Body of pancreas (tissue), 4 donors: ENCODE measurements around the gene SUN5. TPM values are rescaled to one million over a fixed set of nuclear protein-coding genes. Genes with fewer than 3 reads are reported as not detected.

Experiments used
- ATAC-seq: fragments of 150-250 bp; one replicate; pipeline ENCODE4 v1.9.1; 2016
- DNase-seq, 4 donors: peaks; one replicate each; pipeline ENCODE4 v3.0.0-alpha.2; 2019
- H3K27ac ChIP-seq, 4 donors: fragments of 200-600 bp; sonication (generic); 1 replicate in 3 of 4; 2 replicates in 1 of 4; pipeline versions ENCODE4 v1.5.1 to v1.6.1; 2016 to 2019; ENCODE audit warnings: mild to moderate bottlenecking in 1 of 4, mixed read lengths in 1 of 4, moderate library complexity in 1 of 4
- H3K27me3 ChIP-seq, 2 donors: fragments of 200-600 bp; sonication (generic); one replicate each; pipeline ENCODE4 v1.6.0; 2016; ENCODE audit warnings: mild to moderate bottlenecking in 1 of 2
- H3K36me3 ChIP-seq, 2 donors: fragments of 200-600 bp; sonication (generic); replicated peaks in 1 of 2; 2 replicates each; pipeline ENCODE4 v1.5.1; 2016; ENCODE audit warnings: low read depth in 2 of 2; ENCODE audit not compliant: insufficient read depth in 1 of 2
- H3K4me1 ChIP-seq: fragments of 200-600 bp; sonication (generic); one replicate; pipeline ENCODE4 v1.6.0; 2016
- H3K4me3 ChIP-seq, 2 donors: fragments of 200-600 bp; sonication (generic); 1 replicate in 1 of 2; 2 replicates in 1 of 2; pipeline ENCODE4 v1.5.1; 2016 to 2019
- H3K9me3 ChIP-seq, 3 donors: fragments of 200-600 bp; sonication (generic); 1 replicate in 2 of 3; 2 replicates in 1 of 3; pipeline ENCODE4 v1.5.1; 2016
- POLR2A ChIP-seq, 3 donors: fragments of 450-650 bp; IDR thresholded peaks; one replicate each; pipeline ENCODE4 v1.6.1; 2016; ENCODE audit warnings: antibody characterized with exemption in 3 of 3, mild to moderate bottlenecking in 2 of 3
- WGBS, 2 donors: methylation state at CpG; one replicate each; pipeline ENCODE4 v1.1.5; 2017; 5-methylcytosine and 5-hydroxymethylcytosine counted together
- intact Hi-C: fragments of 100-400 bp; cut with DNase I; formaldehyde crosslinking; loops from one replicate; pipeline ENCODE4 v1.15.1; 2023
- total RNA-seq, 2 donors: library from RNA; depleted of rRNA; stranded (reverse); fragments of >200 nt; gene quantifications; one replicate each; pipeline ENCODE4 v1.1.0, GENCODE V29; 2016
- TF ChIP-seq, protein P1 (sequence below), 7 experiments: fragments of 450-650 bp in 4 of 7; fragments of 200-600 bp in 3 of 7; sonication (generic) in 3 of 7; IDR thresholded peaks; one replicate each; pipeline ENCODE4 v1.5.1; 2016 to 2019; ENCODE audit warnings: antibody characterized with exemption in 7 of 7

The SUN5 gene
- total RNA-seq, 2 donors from 2014 or later = not detected

DNA sequence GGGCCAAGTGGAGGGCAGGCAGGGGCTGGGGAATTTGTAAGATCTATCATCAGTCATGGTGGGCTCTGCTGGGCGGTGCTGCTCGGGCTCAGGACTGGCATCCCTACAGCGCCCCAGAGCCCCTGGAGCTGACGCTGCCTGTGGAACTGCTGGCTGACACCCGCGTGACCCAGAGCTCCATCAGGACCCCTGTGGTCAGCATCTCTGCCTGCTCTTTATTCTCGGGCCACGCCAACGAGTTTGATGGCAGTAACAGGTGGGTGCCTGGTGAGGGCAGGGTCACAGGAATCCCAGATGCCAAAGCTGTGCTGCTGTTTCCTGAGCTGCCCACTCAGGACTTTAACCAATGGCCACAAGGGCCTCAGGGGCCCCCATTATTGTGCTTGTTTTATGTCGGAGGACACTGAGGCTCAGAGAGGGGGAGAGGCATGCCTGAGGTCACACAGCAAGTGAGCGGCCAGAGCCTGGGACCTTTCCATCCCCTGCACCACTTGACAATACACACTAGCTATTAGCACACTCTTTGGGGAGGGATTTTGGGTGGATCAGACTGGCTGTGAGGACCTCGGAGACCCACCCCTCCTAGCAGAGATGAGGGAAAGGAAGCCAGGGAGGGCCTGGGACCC lies 9.6 kb upstream of the SUN5 start:
- no peaks in the 10 kb centered on the region for H3K4me1 ChIP-seq
- DNase-seq = no peak
- no peak overlapping the region for H3K27ac ChIP-seq
- no peaks in the 10 kb centered on the region for H3K9me3 ChIP-seq
- 58 to 60% methylated on average over 1 to 10 of the region's 12 CpGs for WGBS, 2 donors
- H3K36me3 ChIP-seq = no peaks in the 10 kb centered on the region
- H3K4me3 ChIP-seq = no peak overlapping the region
- no peaks in the 10 kb centered on the region for H3K27me3 ChIP-seq
- ATAC-seq = no peak
- TF ChIP-seq, protein P1, sequence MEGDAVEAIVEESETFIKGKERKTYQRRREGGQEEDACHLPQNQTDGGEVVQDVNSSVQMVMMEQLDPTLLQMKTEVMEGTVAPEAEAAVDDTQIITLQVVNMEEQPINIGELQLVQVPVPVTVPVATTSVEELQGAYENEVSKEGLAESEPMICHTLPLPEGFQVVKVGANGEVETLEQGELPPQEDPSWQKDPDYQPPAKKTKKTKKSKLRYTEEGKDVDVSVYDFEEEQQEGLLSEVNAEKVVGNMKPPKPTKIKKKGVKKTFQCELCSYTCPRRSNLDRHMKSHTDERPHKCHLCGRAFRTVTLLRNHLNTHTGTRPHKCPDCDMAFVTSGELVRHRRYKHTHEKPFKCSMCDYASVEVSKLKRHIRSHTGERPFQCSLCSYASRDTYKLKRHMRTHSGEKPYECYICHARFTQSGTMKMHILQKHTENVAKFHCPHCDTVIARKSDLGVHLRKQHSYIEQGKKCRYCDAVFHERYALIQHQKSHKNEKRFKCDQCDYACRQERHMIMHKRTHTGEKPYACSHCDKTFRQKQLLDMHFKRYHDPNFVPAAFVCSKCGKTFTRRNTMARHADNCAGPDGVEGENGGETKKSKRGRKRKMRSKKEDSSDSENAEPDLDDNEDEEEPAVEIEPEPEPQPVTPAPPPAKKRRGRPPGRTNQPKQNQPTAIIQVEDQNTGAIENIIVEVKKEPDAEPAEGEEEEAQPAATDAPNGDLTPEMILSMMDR (IDR thresholded peaks at IDR 0.05) = no peak
- no peak for TF ChIP-seq POLR2A (IDR thresholded peaks at IDR 0.05)
- intact Hi-C loops = no loop called here

DNA sequence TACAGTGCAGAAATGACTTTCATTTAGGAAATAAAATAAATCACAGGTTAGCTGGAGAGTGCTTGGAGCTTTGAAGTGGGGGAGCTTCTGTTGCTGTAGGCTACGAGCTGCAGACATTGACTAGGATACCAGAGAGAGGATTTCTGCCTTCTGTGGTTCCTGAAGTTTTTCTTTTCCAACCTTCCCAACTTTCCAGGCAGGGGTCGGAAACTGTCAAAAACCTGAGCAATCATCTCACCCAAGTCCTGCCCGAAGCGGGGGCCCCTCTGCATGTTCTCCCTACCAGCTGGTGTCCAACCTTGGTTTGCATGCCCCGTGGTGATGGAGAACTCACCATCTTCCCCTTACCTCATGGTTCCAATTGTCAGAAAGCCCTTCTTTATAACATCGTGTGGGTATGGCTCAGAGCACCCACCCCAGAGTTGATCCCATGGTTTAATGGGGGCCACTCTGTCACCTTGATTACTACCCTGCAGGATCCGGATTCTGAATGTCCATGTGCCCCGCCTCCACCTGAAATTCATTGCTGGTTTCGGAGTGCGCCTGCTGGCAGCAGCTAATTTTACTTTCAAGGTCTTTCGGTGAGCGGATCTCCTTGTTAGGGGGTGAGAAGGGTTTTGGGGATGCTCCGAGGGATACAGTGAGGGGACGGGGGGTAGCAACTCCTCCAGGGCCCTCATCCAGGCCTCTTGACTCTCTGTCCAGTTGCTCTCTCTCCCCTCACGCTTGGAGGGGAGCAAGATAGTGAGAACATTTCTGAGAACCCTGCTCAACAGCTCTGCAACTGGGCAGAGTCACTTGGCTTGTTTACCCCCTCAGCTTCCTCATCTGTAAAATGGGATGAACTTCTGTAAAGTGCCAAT lies 8.3 kb upstream of the SUN5 start:
- TF ChIP-seq POLR2A (IDR thresholded peaks at IDR 0.05) = no peak
- TF ChIP-seq, protein P1 (IDR thresholded peaks at IDR 0.05) = no peak
- WGBS, 2 donors = 62 to 63% methylated on average over 15 of the region's 15 CpGs
- DNase-seq (no peak), ATAC-seq (no peak)
- no peak overlapping the region for H3K27ac ChIP-seq
- no peak overlapping the region for H3K4me3 ChIP-seq
- no peaks in the 10 kb centered on the region for H3K9me3 ChIP-seq
- intact Hi-C loops = no loop called here
- H3K27me3 ChIP-seq = no peaks in the 10 kb centered on the region
- no peaks in the 10 kb centered on the region for H3K36me3 ChIP-seq
- no peaks in the 10 kb centered on the region for H3K4me1 ChIP-seq

DNA sequence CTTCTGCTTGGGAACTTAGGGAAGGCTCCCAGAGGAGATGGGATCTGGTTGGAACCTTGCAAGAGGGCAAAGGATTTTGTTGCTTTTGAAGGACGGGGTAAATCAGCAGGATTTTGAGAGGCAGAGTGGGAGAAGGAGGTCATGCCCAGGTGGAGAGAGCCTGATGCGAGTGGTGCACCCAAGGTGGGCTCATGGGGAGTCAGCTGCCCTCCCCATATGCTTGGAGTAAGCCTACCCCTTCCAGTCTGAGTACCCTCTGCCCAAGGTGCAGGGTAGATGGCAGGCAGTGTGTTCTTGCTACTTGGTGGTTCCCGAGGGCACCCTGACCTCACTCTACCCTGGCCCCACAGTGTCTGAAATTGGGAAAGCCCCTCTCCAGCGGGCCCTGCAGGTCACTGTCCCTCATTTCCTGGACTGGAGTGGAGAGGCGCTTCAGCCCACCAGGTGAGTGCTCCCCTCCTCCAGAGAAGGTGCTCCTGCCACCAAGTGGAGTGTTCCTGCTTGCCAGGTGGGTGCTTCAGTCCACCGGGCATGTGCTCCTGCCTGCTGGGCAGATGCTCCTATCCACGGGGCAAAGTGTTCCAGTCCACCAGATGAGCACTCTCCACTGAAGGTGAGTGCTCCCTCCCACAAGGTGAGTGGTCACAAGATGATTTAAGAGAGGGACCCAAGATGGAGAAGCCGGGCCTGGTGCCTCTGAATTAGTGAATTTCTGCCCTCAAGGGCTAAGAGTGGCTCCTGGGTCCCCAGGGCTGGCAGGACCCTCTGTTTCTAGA lies 6.6 kb upstream of the SUN5 start:
- no peak overlapping the region for H3K4me3 ChIP-seq
- DNase-seq (no peak), ATAC-seq (no peak)
- no peaks in the 10 kb centered on the region for H3K9me3 ChIP-seq
- H3K27me3 ChIP-seq = no peaks in the 10 kb centered on the region
- WGBS, 2 donors = 69 to 70% methylated on average over 5 to 8 of the region's 8 CpGs
- no peaks in the 10 kb centered on the region for H3K4me1 ChIP-seq
- H3K36me3 ChIP-seq = no peaks in the 10 kb centered on the region
- TF ChIP-seq, protein P1 (IDR thresholded peaks at IDR 0.05) = no peak
- intact Hi-C loops = no loop called here
- no peak overlapping the region for H3K27ac ChIP-seq

DNA sequence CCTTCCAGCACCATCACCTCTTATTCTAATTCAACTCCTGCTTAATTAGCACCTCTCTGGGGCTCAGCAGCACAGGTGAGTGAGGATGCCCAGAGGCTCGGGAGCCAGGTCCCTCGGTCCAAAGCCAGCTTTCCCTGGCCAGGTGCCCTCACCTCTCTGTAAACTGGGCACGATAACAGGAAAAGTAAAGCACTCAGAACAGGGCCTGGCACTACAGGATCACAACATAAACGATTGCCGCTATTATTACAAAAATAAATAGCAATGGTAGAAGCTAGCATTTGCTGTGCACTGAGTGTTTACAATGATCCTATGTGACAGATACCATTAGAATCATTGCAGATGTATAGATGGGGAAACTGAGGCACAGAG lies 5.9 kb upstream of the SUN5 start:
- 26 to 49% methylated on average over 5 of the region's 5 CpGs for WGBS, 2 donors
- no peak for TF ChIP-seq POLR2A (IDR thresholded peaks at IDR 0.05)
- TF ChIP-seq, protein P1 (IDR thresholded peaks at IDR 0.05) = no peak
- no peak overlapping the region for H3K4me3 ChIP-seq
- no peaks in the 10 kb centered on the region for H3K9me3 ChIP-seq
- intact Hi-C loops = no loop called here
- ATAC-seq (no peak), DNase-seq (no peak)
- no peaks in the 10 kb centered on the region for H3K36me3 ChIP-seq
- H3K27me3 ChIP-seq = no peaks in the 10 kb centered on the region
- H3K4me1 ChIP-seq = no peaks in the 10 kb centered on the region
- H3K27ac ChIP-seq = no peak overlapping the region
